ENCODE data around the gene RPS6KB1.
A peak's percentile ranks its signal among the peaks of the same experiment; 100 is the strongest.

GRCh38 chr17:59892924-59893675, at the start of gene RPS6KB1, which contains the start of gene TUBD1:
- TF ChIP-seq POLR2A (IDR thresholded peaks at IDR 0.05) = peak; percentile 85 to 95 (median 95)
- TF ChIP-seq CTCF (IDR thresholded peaks at IDR 0.05 in 8 of 11, conservative IDR thresholded peaks at IDR 0.05 in 3 of 11) = peak in 2 of 11 experiments; percentile 22 to 31
- TF ChIP-seq POLR2AphosphoS5 (IDR thresholded peaks at IDR 0.05) = peak; percentile 98 to 99 (median 99)
